HG03097 (cell line): ENCODE results near the gene NUDT14.

Source experiments
- ATAC-seq: cut with Tn5 transposase; IDR thresholded peaks from one replicate; pipeline ENCODE4 v1.9.1; 2021; ENCODE audit not compliant: unreplicated experiment, low FRiP score

The NUDT14 gene

DNA sequence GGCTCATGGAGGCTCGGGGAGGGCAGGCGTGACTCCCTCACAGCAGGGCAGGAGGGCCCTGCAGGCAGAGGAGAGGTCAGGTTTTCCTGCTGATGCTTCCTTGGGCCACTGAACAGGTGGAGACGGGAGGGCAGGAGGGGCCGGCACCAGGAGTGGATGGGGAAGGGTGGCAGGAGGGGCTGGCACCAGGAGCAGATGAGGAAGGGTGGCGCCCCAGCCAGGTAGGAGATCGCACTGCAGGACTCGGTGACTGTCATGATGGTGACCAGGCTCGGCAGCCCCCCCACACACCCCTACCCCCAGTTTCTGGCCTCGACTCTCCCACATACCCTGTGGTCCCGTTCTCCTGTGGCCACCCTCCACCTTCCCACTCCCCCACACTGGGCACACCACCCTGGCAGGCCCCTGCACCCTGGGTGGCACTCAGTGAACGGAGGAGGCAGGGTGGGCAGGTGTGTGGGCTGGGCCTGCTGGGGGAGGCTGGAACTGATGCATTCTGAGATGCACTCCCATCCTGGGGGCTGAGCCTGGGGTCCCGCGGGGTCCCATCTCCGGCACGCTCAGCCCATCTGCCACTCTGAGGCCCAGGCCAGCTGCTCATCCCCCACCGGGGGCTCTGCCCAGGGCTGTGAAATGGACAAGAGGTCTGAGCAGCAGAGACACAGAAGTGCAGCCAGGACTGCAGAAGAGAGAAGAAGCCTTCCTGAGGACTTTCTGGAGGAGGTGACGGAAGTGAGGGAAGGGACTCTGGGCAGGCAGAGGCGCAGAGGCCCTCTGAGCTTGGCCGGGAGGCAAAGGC lies 2.8 kb downstream of the NUDT14 start:
- ATAC-seq = no peak

DNA sequence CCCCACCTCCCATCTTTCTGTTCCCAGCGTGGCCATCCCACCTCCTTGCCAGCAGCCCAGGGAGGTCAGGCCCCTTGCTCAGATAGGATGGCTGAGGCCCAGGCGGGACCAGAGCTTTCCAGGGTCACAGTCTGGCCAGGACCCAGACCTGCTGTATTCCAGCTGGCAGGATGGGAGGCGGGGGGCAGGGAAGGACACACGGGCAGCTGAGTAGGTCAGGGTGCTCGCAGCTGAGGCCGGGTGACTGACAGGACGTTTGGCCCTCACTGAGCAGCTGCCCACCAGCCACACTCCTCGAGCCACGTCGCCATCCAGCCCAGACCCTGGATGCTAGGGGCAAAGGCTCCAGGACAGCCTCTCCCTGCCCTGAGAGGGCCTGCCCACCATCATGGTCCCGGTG lies 4.0 kb downstream of the NUDT14 start:
- no peak for ATAC-seq

DNA sequence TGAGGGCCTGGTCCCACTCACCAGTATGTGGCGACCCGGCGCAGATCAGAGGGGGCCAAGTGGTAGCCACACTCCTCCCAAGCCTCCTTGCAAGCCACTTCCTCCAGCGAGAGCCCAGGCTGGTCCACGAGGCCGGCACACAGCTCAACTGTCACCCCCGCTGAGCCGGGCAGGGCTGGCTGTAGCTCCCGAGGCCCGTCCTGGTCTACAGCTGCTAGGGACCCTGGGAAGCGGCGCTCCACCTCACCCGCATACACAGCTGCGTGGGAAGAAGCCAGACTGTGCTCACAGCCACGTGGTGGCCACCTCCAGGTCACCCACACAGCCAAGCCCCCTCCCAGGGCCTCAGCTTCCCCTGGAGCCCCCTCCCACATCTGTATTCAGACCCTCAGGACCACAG lies 4.6 kb downstream of the NUDT14 start:
- ATAC-seq = no peak

DNA sequence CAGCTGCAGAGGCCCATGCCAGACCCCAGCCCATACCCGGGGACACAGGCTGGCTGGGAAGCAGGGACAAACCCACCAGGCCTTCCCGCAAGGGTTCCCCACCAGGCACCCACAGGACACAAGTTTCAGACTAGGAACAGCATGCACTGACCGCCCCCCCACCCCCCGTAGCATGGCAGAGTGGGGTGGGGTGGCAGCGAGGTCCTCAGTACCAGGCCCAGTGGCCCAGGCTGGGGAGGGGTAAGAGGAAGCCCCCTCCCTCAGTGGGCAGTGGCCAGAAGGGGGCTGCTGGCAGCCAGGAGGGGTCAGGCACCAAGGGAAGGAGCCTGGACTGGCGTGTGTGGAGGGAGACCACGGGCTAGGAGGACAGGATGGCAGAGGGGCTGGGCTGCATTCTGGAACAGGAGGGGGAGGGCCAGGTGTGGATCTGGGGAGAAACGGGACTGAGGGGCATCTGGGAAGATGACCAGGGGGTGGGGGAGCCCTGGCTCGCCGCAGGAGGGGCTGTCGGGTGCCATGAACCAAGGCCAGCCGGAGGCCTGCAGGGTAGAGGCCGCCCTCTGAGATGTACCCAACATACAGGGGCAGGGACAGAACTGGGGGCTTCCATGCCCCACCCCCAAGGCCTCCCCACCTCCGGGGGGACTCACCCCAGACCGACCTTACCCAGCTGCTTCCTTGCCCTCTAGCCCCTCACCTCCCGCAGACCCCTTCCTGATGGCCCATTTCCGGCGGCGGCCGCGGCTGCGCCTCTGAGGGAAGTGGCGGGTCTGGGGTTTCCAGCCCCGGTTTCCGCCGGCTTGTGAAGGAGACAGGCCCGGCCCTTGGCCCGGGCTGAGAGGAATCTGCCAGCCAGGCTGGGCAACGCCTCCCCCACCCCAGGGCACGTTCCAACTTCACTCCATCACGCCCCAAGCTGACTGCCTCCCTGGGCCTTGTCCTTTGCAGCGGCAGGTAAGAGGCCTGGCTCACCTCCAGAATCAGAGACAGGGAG lies 6.9 kb downstream of the NUDT14 start:
- no peak for ATAC-seq

DNA sequence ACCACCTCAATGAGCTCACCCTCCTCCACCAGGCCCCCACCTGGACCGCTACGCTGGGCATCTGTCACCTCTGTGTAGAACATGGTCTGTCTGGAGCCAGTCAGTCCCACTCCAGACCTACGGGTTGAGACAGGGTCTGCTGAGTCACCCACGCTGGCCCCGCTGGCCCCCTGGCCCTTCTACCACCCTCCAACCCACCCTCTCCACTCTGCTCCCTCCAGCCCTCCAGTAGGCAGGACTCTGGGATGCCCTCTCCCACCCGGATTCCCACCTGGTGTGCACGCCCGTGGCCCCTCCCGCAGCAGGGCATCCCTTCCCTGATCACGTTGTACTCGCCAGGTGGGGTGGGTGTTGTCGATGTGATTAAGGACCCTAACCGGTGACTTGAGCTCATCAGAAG lies 8.0 kb downstream of the NUDT14 start:
- ATAC-seq = no peak

DNA sequence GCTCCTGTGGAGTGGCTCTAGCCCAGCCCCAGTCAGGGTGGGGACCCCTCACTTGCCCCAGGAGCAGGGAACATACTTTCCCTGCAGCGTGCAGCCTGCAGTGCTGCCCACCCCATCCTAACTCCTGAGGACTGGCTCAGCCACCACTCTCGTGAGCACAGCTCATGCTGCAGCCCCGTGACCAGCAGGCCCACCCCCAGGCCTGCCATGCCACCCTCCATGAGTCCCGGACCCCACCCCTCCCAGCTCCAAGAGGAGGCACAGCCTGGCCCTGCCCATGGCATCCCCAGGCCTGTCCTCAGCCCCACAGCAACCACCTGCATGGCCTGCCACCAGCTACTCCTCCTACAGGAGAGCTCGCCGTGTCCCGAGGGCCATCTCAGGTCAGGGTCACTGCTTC lies 8.6 kb downstream of the NUDT14 start:
- no peak for ATAC-seq

DNA sequence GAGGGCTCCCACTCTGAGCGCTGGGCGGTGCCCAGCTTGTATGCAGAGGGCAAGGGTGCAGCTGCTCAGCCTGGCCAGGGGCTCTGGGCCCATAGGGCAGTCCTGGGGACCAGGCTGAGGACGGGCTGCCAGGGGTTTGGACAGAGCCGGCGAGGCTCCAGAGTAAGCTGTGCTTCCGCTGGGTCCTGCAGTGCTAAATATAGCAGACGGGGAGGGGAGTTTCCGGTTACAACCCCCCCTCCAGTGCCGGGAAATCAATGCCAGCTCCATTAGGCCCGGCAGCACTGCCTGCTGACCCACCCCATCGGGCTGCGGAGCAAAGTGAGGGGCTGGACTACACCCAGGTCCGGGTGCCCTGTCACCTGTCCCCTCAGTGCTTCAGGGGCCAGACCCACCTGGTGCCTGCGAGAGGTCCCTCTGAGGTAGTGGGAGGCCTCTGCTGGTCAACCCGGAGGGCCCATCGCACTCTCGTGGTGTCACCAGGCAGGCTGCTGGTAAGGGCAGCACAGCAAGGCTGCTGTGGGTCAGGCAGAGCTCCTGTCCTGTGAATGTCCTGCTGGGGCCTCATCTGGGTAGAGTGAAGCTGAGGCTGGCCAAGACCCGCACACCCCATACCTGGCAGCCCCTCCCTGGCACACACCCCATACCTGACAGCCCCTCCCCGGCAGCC lies 10.0 kb downstream of the NUDT14 start:
- no peak for ATAC-seq

DNA sequence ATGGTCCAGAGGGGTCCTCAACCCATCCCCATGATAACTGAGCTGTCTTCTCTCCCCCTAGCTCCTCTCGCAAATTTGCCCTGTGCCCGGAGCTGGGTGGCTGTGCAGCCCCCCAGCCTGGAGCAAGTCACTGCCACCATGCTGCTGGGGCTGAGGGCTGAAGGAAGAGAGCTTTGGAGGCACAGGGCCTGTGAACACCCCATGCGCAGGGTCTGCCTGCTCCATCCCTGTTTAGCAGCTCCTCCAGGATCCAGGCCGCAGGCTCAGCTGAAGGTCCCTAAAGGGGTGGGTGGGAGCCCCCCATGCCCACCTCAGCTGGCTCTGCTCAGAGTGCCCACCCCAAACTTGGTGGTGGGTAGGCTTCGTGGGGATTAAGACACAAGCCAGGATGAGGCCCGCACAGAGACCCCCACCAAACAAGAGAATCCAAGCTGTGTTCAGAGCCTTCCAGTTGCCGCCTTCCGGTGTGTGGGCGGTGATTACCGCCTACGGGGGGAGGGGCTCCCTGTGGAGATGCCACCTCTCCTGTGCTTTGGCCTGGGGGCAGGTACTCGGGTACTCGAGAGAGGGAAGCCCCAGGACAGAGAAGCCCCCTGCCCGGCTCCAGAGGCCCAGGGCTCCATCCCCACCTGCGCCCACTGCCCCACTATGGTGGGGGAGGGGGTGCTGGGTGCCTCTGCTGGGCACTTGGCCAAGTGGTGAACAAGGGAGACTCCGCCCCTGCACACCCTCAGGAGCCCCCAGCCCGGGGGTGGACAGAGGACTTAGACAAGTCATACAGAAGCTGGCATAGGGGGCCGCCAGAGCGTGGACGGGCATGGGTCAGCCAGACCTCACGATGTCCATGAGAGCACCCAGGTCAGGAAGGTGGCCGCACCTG lies 11.1 kb downstream of the NUDT14 start:
- ATAC-seq = no peak

DNA sequence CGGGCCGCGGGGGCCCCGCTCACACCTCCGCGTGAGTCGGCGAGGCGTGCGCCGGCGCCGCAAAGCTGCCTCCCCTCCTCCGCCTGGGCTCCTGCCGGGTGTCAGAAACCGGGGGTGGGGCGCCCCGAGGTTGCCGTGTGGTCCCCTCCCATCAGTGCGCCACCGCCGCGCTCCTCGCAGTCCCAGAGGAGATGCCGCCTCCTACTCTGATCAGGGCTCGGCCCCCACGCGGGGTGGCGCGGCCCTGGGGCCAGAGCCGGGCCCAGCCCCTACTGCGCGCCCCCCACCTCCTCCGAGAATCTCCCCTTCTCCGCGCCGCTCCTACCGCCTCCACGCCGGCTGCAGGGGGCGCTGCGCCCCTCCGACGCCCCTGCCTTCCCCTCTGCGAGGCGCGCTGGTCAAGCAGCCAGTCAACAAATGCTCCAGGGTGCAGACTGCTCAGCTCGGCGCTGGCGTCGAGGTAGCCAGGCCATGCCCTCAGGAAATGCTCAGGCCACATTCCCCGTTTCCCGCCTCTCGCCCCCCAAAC lies 12.1 kb downstream of the NUDT14 start:
- ATAC-seq = no peak

DNA sequence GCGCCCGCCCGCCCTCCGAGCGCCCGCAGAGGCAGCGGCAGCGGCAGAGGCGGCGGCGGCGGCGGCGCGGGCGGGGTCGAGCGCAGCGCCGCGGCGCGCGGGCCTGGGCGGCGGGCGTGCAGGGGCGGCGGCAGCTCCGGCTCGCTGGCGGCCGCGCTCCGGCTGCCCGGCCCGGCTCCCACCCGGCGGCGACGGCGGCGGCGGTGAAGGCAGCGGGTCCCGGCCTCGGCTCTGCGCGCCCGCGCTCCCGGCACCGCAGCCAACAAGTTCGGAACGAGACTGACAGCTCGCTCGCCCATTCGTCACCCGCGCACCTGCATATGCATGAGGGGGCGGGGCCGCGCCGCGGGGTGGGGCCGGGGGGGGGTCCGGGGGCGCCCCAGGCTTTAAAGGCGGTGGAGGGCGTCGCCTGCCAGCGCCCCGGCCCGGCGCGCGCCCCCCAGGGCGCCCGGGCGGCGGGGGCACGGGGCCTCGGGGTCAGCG lies 12.6 kb downstream of the NUDT14 start, which contains the start of gene JAG2:
JAG2 (minus strand) TSS at position 281 of the 483 bp plus-strand sequence. CDS start 356 bp downstream, outside the sequence.
- no peak for ATAC-seq

DNA sequence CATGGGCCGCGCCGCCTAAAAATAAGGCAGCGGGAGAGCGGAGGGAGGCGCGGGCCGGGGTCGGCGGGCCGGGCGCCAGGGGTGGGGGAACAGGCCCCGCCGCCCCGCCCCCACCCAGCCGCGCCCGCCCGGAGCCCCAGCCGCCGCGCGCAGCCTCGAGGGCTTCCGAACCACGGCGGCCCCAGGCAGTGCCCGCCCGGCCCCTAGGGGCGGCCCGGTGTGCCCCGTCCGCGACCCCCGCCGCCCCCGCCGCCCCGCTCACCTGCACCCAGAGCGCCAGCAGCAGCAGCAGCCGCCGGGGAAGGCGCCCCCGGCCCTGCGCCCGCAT lies 13.1 kb downstream of the NUDT14 start:
- ATAC-seq = no peak

DNA sequence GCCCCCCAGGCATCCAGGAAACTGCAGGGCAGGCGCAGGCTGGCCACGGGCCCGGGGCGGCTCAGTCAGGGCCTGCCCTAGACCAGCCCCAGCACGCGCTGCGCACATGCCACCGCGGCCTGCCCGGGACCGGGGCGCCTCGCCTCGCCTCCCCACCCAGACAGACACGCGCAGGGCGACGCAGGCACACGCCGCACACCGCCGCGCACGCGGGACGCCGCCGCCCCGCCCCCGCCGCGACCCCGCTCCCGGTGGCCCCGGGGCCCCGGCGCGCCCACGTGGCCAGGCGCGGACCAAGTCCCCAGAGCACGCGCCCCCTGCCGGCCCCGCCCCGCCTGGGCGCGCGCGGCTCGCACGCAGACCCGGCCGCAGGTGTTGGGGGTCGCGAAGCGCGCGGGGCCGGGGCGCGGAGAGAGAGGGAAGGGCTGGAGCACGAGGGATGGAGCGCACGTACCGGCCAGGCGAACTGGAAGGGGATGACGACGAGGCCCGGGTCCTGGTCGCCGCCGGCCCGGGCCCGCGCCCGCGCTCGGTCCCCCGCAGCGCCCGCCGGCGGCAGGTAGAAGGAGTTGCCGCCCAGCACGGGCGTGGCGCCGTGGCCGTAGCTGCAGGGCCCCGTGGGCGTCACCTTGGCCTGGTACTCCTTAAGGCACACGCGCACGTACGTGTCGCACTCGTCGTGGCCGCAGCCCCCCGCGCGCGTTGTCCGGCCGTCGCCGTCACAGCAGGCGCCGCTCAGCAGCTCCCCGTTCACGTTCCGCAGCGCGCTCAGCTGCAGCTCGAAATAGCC lies 13.6 kb downstream of the NUDT14 start:
- ATAC-seq = no peak

DNA sequence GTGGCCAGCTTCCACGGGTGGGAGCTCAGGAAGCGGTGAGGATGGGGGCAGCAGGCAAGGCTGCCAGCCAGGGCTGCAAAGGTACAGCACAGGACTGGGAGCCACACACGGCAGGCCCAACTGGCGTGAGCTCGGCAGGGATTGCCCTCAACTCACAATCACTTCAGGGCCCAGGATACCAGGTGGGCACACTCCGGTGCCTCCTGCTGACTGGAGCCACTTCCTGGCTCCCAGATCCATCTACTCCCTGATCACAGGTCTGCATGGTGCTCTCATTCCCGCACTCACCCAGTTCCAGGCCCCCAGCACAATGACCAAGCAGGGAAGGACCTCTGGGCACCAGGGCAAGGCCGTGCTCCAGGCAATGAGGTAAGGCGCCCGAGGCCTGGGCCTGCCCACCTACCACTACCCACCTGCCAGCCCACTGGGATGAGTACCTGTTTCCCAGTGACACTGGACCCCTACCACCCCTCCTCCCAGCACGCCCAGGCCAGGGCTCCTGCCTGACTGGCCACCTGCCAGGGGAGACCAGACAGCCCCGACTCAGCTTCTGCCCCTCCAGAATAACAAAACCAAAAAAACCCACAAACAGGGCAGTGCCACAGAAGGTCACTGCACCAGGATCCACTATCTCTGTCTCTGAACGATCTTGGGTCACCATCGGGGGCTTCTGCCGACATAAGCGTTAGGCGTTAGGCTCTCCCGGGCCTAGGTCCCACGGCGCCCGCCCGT lies 14.4 kb downstream of the NUDT14 start:
- ATAC-seq = no peak

DNA sequence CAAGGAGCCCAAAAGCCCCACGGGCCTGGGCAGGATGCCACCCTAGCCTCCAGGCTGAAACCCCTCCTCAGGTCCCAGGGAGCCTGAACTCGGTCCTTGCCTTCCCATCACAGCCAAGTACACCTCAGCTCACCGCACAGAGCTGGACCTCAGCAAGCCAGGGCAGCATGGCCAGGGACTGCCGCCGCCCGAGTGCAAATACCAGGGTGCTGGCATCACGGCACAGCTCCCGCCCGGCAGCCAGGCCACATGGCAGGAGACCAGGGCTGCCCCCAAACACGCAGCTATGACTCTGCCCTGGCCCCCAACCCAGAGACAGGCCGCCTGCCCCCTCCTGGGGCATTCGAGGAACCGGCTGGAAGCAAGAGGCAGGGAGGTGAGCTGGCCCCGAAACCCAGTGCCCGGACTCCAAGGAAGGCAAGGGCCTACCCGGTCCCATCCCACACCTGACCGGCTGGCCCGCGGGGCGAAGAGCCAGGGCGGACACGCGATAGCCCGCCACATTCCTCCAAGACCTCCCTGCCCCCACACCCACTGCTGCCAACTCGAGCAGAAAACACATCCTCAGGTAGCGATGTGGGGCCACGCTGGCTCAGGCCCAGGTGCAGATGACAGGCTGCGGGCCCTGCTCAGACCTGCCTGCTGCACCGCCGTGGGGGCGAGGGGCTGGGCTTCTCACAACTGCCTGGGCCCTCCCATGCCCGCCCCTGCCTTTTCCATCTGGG lies 15.2 kb downstream of the NUDT14 start:
- no peak for ATAC-seq

DNA sequence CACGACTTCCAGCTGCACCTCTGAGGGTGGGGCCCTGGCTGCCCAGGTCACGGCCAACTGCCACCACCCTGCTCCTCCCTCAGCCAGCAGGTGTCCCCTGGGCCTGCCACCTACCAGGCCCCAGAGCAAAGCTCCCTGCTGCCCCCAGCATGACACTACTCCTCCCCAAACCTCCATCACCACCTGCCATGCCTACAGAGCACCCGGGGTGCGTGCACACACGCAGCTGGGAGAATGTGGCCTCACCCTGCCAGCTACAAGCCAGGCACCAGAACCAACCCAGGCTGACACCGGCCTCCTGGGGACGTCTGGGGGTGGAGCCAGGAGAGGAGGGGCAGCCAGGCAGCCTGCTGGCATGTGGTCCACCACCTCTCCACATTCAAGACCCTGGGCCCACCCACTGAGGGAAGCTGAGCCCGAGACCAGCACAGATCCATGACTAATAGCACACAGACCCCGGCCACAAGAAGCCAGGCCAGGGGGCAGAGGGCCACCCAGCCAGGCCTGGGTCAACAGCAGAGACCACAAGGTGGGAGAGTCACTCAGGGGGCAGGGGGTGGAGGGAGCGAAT lies 15.9 kb downstream of the NUDT14 start:
- no peak for ATAC-seq

DNA sequence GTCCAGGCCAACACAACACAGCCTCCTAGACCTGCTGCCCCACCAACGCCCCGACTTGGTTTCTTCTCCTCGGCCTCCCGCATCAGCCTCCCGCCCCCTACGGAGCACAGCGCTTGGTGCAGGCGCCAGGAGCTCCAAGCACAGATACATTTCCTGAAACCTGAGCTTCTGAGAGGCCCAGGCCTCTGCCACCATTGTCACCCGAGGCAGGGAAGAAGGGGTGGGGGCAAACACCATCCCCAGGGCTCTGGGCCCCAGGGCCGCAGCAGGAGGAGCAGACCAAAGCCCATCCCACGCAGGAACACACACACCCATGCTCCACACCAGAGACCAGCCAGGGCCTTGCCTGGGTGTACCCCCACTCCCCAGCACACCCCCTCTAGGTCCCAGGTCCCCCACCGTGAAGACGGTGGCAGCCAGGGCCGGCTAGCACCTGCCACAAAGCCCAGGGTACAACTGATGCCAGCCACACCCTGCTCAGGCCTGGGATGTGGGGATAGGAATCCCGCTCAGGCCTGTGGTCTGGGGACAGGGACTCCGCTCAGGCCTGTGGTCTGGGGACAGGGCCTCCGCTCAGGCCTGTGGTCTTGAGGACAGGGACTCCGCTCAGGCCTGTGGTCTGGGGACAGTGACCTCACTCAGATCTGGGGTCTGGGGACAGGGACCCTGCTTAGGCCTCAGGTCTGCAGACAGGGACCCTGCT lies 17.9 kb downstream of the NUDT14 start:
- no peak for ATAC-seq

DNA sequence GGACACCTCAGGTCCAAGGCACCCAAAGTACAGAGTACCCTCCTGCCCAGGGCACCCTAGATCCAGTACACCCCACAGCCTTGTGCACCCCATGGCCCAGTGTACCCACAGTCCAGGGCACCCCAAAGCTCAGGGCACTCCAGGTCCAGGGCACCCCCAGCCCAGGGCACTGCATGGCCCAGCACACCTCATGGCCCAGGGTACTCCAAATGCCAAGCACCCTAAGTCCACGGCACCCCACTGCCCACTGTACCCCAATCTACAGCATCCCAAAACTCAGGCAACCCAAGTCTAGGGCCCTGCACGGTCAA lies 18.5 kb downstream of the NUDT14 start:
- no peak for ATAC-seq
